GM18526 (cell line): ENCODE results near the gene A4GALT.

Source experiments
- POLR2A ChIP-seq: IDR thresholded peaks from 3 replicates; pipeline ENCODE4 v1.6.1; 2011; ENCODE audit not compliant: insufficient read length; ENCODE audit errors: extremely low read depth

The A4GALT gene

DNA sequence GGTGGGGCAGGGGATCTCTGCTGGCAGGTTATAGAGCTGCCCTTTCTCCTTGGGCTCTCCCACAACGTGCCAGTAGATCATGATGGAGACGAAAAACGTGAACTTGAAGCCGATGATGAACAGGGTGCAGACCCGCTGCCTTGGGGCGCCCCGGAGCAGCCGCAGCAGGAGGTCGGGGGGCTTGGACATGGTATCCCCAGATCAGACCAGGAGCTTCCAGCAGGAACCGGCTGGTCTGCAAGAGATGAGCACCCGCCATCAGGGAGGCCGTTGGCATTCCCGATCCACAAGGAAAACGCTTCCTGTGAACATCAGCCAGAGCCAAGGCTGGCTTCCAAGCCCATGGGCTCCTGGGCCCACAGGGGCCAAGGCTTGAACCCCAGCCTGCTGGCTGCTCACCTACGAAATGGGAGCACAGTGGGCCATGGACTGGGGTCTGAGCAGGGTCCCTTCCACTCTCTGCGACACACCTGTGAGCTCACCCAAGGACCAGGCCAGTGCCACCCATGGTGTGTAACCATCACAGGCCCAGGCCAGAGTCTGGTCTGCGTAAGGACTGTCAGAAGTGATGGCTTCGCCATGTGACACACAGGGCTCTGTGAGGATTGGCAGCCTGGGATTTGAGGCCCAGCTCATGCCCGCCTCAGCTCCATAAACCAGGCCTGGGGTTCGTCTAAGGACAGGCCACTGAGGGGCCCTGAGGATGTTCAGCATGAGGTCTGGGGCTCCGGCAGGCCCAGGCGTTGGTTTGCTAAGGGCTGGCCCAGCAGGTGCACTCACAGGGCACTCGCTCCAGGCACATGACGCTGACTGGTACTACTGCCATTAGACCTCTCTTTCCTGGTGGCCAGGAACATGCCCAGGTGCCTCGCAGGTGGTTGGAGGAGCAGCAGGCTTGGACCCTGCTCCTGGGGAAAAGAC, 26.6 kb downstream of the A4GALT start:
- TF ChIP-seq POLR2A = no peak

GRCh38 chr22:42693055-42693762, 27.5 kb downstream of the A4GALT start:
- TF ChIP-seq POLR2A = no peak

DNA sequence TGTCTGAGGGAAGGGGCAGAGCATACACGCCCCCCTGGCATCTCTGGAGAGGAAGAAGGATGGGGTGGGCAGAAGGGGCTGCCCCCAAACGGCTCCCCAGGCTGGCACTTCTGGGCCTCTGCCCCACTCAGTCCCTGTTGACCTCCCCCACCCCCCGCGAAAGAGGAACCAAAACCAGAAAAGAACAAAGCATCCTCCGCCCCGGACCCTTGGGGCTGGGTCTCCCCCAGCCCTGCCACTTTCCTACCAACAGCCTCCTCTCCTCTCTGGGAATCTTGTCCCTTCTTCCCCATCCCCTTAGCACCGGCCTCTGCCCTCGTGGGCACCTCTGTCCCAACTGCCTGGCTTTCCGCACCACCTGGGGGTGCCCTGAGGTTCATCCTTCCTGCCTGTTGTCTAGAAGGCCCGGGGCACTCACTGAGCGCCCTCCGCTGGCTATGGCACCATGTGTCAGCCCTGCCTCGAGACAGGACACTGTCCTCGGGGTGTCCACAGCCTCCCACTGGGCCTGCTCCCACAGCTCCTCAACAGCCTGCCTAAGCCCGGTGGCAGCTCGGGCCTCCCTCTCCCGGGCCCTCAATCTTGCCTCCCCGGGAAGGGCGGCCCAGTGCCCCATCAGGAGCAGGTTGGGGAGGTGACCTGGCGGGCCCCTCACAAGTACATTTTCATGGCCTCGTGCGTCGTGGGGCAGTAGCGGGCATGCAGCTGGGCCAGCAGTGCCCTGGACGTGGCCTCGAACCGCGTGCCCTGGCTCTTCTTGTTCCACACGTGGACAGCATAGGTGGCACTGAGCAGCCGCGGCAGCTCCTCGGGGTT, 28.2 kb downstream of the A4GALT start:
- TF ChIP-seq POLR2A = no peak

- no peak for TF ChIP-seq POLR2A
These were observed 29.2 kb downstream of the A4GALT start for GRCh38 chr22:42691440-42691839.

- TF ChIP-seq POLR2A = no peak
These were observed 32.1 kb downstream of the A4GALT start for GRCh38 chr22:42688241-42689211.

- no peak for TF ChIP-seq POLR2A
These were observed 33.7 kb downstream of the A4GALT start for GRCh38 chr22:42686756-42687491.

DNA sequence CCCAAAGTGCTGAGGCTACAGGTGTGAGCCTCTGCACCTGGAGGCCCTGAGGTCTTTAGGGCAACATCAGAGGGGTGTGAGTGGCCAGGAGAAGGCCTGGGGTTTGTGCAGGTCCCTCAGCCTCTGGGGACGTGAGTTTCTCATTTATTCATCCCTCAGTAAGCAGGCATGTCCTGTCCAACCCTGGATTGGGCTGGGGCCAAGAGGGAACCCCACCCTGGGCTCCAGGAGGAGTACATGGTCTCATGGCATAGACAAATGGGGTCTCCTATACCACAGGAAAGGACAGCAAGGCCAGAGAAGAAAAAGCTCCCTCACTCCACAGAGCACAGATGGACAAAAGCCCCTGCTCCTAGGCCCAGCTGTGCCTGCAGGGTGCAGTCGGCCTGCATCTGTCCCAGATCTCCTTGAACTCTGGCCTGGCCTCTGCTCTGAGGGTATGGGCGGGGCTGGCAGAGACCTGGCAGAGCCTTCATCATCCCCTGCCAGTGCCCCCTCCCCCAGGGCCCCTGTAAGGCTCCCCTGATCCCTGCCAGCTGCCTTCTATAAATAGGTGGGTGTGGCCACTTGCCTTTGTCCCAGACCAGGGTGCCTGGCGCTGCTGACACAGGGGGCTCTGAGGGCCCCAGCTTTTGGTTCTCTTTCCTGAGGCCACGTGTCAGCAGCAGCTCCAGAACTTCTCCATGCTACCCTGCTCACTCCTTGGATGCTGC, 34.6 kb downstream of the A4GALT start:
- no peak for TF ChIP-seq POLR2A

DNA sequence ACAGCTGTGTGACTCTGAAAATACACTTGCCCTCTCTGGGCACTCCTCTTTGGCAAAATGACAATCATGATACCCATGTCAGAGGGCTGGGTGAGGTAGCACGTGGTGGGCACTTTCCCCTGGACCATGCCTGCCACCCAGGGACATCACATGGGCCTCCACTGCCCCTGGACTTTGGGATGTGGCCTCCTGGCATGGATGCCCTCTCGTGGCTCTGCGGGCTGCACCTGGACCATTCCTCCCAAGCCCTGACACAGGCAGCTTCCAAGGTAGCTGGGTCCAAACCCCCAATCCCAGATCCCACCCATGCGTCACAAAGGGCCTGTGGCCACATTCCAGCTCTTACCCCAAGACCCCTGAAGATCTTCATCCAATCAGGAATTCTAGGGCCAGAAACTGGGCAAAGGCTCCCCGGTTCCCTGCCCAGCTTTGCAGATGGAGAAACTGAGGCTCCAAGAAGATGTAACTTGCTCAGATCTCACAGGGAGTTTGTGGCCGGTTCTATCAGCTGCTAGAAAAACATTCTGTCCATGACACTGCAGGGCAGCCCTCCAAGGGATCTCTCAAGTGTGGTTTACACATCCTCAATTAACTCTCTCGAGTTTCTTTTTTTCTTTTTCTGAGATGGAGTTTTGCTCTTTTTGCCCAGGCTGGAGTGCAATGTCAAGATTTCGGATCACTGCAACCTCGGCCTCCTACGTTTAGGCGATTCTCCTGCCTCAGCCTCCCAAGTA, 36.0 kb downstream of the A4GALT start:
- no peak for TF ChIP-seq POLR2A

- TF ChIP-seq POLR2A = no peak
These were observed 36.9 kb downstream of the A4GALT start for GRCh38 chr22:42683578-42684283.

GRCh38 chr22:42682113-42682851, 38.4 kb downstream of the A4GALT start:
- TF ChIP-seq POLR2A = no peak

DNA sequence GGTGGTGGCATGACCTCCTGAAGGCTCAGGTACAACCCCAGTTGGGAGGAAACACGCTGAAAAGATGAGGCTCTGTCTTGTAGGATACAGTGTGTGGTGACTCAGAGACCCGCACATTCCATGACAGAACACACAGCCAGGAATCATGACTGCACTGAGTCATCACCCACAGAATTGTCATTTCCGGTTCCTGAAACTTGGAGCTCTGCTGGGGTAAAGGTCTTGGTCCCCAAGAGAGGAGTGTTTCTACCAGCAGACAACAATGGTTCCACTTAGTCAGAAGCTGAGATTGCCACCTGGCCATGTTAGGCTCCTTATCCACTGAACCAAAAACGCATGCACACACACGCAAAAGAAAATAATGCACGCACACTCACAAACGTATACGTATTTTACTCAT, 40.0 kb downstream of the A4GALT start:
- TF ChIP-seq POLR2A = no peak
